HepG2 (cell line): ENCODE measurements around the gene MFNG.

Experiments used
- ATM ChIP-seq: fragments of 450-650 bp; IDR thresholded peaks from 2 replicates; pipeline ENCODE4 v1.7.1; 2017; ENCODE audit warnings: mild to moderate bottlenecking, borderline replicate concordance
- EZH2 ChIP-seq: conservative IDR thresholded peaks from 2 replicates; pipeline ENCODE4 v1.6.1; 2012; ENCODE audit warnings: mild to moderate bottlenecking, low read depth, low read length, moderate library complexity
- KDM3A ChIP-seq: IDR thresholded peaks from 2 replicates; pipeline ENCODE4 v1.6.1; 2018; ENCODE audit warnings: low read depth, missing compliant biosample characterization
- RBM22 ChIP-seq: fragments of 200-400 bp; formaldehyde crosslinking; optimal IDR thresholded peaks from 2 replicates; pipeline ENCODE3; 2017; ENCODE audit warnings: mild to moderate bottlenecking, low read length, moderate library complexity
- SRF ChIP-seq: IDR thresholded peaks from 2 replicates; pipeline ENCODE4 v1.6.1; 2011; ENCODE audit warnings: mild to moderate bottlenecking, low read depth, low read length, moderate library complexity
- TCF7 ChIP-seq: sonication (generic); IDR thresholded peaks from 2 replicates; pipeline ENCODE4 v1.6.1; 2016; ENCODE audit warnings: antibody characterized with exemption, low read depth
- ZBTB21 ChIP-seq: sonication (generic); formaldehyde crosslinking; IDR thresholded peaks from 2 replicates; pipeline ENCODE4 v1.4.0; 2020; ENCODE audit warnings: missing genetic modification reagents
- ZBTB7A ChIP-seq: sonication (generic); formaldehyde crosslinking; IDR thresholded peaks from 2 replicates; pipeline ENCODE4 v1.8.0; 2022; ENCODE audit warnings: mild to moderate bottlenecking, missing genetic modification reagents
- TF ChIP-seq, protein P1 (sequence below): sonication (generic); formaldehyde crosslinking; IDR thresholded peaks from 2 replicates; pipeline ENCODE4 v1.8.1; 2023; ENCODE audit warnings: mild to moderate bottlenecking, missing genetic modification reagents, borderline replicate concordance
- TF ChIP-seq, protein P2 (sequence below): sonication (generic); formaldehyde crosslinking; IDR thresholded peaks from 2 replicates; pipeline ENCODE4 v1.4.0; 2020; ENCODE audit warnings: missing genetic modification reagents
- TF ChIP-seq, protein P3 (sequence below): sonication (generic); formaldehyde crosslinking; IDR thresholded peaks from 2 replicates; pipeline ENCODE4 v1.4.0; 2020; ENCODE audit warnings: mild to moderate bottlenecking, missing genetic modification reagents, borderline replicate concordance

DNA sequence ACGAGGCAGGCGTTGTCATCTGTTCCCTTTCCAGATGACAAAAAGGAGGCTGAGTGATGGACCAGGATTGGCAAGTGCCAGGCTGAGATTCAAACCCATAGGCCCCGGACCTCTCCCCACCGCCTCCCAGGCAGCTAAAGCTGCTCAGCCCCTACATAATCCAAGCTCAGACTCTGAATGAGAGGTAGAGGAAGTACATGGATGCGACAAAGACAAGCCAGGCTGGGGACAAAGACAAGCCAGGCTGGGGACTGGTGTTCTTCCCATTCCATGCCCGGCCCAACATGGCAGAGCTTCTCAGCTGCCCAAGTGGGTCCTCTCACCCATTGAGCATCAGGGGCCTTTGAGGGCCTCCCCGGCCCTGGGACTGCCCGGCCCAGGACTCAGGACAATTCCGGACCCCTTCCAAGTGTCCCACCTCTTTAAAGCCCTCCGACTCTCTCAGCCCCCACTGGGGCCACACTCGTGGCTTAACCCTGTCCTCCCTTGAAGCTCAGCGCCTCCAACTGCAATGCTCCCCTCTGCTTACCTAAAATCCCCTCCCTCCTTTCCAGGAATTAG lies 4.8 kb downstream of the MFNG start:
- TF ChIP-seq RBM22: no peak
- TF ChIP-seq, protein P1, sequence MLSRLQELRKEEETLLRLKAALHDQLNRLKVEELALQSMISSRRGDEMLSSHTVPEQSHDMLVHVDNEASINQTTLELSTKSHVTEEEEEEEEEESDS (CRISPR knock-in tag): no peak
- no peak for TF ChIP-seq KDM3A (CRISPR knock-in tag)
- TF ChIP-seq SRF: no peak
- TF ChIP-seq ZBTB7A: no peak
- TF ChIP-seq TCF7: no peak
- TF ChIP-seq, protein P2, sequence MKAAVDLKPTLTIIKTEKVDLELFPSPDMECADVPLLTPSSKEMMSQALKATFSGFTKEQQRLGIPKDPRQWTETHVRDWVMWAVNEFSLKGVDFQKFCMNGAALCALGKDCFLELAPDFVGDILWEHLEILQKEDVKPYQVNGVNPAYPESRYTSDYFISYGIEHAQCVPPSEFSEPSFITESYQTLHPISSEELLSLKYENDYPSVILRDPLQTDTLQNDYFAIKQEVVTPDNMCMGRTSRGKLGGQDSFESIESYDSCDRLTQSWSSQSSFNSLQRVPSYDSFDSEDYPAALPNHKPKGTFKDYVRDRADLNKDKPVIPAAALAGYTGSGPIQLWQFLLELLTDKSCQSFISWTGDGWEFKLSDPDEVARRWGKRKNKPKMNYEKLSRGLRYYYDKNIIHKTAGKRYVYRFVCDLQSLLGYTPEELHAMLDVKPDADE (CRISPR knock-in tag): no peak
- TF ChIP-seq ATM: no peak
- no peak for TF ChIP-seq EZH2
- TF ChIP-seq ZBTB21 (CRISPR knock-in tag): no peak
- TF ChIP-seq, protein P3, sequence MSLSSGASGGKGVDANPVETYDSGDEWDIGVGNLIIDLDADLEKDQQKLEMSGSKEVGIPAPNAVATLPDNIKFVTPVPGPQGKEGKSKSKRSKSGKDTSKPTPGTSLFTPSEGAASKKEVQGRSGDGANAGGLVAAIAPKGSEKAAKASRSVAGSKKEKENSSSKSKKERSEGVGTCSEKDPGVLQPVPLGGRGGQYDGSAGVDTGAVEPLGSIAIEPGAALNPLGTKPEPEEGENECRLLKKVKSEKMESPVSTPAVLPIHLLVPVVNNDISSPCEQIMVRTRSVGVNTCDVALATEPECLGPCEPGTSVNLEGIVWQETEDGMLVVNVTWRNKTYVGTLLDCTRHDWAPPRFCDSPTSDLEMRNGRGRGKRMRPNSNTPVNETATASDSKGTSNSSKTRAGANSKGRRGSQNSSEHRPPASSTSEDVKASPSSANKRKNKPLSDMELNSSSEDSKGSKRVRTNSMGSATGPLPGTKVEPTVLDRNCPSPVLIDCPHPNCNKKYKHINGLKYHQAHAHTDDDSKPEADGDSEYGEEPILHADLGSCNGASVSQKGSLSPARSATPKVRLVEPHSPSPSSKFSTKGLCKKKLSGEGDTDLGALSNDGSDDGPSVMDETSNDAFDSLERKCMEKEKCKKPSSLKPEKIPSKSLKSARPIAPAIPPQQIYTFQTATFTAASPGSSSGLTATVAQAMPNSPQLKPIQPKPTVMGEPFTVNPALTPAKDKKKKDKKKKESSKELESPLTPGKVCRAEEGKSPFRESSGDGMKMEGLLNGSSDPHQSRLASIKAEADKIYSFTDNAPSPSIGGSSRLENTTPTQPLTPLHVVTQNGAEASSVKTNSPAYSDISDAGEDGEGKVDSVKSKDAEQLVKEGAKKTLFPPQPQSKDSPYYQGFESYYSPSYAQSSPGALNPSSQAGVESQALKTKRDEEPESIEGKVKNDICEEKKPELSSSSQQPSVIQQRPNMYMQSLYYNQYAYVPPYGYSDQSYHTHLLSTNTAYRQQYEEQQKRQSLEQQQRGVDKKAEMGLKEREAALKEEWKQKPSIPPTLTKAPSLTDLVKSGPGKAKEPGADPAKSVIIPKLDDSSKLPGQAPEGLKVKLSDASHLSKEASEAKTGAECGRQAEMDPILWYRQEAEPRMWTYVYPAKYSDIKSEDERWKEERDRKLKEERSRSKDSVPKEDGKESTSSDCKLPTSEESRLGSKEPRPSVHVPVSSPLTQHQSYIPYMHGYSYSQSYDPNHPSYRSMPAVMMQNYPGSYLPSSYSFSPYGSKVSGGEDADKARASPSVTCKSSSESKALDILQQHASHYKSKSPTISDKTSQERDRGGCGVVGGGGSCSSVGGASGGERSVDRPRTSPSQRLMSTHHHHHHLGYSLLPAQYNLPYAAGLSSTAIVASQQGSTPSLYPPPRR: no peak
